ENCODE measurements around the gene USP36.
"Not testable (repeated sequence)": the region's sequence is repeated elsewhere in the genome, so short reads cannot be mapped to it uniquely, and the experiment has no call there.

USP36 gene

DNA sequence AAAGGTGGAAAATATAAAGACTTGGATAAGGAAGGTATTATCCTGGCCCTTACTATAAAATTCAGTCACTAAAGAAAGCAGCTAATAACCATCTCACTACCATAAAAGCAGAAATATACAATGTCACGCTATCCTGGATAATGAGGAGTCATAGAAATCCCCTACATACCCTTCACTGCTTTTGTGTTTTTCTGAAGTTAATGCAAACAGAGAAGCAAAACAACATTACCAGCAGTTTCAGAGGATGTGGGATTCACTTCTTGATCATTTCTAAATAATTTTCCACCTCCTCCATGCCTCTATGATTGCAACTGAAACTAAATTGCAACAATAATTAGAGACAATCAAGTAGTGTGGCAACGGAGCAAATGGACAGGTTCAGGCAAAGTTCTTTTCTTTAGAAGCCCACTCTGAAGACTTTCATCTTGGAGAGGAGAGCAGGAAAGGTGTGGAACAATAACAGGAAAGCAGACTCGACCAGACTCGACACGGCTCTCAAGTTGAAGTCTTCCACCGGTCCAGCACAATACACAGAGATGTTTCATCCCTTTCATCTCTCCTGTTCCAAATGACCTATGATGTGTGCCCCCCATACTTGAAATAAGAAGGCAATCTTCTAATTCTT is 68.7 kb downstream of the USP36 start:
- DNase-seq (ENCODE audit: low spot score): no peak
- FAIRE-seq: no peak

DNA sequence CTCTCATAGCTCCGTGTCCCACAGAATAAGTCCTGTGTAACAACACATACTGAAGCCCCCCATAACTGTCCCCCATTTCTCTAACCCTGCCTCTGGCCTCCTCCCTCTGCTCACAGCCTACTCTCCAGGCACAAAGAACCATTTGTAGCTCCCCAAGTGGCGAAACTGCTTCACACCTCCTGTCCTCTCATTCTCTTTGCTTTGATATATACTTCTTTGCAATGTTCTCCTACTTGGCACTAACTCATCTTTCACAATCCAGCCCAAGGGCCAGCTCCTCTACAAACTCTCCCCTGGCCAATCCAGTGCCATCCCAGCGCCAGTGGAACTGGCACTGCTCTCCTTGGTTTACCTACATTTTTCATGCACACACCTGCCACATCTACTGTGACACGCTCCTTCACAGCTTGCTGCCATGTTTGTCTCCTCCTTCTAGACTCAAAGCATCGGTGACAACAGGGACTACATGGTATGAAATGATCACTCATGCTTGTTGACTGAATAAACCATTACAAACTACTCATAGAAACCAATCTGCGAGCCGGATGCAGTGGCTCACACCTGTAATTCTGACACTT is 71.3 kb downstream of the USP36 start:
- DNase-seq (ENCODE audit: low spot score): no peak

DNA sequence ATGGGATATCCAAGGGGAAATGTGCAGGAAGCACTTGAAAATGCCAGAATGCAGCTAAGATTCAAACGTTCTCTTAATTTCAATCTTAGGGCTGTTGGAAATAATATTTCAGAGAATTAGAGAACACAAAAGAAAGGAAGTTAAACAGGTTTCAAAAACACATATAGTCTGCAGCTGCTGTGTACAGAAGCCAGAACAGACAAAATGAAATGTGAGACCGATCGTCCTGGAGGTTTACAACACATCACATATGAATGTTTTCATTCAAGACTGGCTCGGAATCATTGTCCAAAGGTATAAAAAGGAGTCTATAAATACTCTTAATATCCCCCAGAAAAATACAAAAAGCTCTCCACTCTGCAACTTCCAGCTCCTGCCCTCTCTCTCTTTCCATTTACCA is 72.8 kb downstream of the USP36 start:
- no peak for DNase-seq (ENCODE audit: low spot score)
- FAIRE-seq: no peak

More for the DNA sequence above, 71.3 kb downstream of the USP36 start:
- FAIRE-seq: no peak

DNA sequence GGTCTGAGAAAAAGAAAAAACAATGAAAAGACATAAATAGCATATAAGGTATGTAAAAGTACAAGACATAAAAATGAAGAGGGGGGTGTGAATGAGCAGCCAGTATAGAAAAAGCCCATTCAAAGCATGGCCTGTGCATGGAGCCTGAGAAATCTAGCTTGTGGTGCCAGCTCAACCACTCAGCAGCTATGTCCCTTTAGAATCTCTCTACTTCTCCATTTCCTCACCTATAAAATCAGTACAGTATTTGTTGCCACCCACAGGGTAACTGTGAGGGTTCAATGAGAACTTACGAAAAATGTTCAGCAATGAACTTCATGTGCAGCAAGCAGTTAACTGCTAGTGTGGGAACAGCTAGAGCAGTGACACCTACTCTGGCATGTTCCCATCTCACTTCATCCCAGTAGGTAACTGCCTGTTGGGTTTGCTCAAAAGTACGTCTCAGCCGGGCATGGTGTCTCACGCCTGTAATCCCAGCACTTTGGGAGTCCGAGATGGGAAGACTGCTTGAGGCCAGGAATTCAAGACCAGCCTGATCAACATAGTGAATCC is 73.8 kb downstream of the USP36 start:
- FAIRE-seq: no peak
- no peak for DNase-seq (ENCODE audit: low spot score)

DNA sequence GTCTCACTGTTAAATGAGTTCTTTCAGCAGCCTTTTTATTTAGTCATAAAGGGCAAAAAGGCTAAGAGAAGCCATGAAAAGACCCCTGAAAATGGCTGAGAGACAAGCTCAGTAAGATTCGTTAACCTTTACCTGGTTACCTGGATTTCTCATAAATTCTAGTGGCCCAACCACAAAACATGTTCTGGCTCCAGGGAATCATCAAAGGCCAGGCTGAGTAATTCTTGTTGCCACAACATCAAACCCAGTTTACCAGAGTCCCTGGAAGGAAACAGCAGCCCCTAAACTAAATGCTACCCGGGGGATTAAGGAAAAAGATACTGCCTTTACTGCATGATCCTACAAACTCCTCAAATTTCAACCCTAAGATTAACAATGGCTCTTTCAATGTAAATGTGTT is 74.4 kb downstream of the USP36 start:
- DNase-seq (ENCODE audit: low spot score) (no peak), FAIRE-seq (no peak)

DNA sequence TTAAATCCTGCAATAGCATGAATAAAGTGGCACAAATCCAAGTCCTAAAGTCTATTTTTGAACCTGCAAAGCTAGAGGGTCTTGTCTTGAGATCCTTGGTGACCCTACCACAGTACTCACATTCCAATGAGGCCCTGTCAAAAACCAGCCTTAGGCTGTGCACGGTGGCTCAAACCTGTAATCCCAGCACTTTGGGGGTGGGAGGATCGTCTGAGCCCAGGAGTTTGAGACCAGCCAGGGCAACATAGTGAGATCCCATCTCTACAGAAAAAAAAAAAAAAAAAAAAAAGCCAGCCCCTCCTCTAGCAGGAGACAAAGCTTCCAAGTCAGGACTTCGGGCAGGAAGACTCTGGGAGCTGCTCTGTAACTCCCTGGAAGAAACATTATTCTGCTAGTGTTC is 74.8 kb downstream of the USP36 start:
- FAIRE-seq (no peak), DNase-seq (ENCODE audit: low spot score) (no peak)

DNA sequence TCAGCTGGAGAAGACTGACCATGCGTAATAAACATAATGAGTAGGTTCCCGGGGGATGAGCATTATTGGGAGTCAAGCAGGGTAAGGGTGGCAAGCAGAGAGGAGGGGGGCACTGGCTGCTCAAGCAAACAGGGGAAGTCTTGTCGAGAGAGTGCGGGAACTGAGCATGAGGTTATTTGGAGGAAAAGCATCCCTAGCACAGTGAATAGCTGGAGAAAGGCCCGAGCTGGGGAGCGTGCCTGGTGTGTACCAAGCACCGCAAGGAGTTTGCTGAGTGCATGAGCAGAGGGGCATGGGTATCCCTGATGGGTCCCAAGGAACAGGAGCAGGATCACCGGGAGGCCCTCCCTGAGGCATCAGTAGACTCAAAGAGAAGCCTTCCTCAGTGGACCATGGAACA is 75.7 kb downstream of the USP36 start:
- no peak for DNase-seq (ENCODE audit: low spot score)
- no peak for FAIRE-seq

DNA sequence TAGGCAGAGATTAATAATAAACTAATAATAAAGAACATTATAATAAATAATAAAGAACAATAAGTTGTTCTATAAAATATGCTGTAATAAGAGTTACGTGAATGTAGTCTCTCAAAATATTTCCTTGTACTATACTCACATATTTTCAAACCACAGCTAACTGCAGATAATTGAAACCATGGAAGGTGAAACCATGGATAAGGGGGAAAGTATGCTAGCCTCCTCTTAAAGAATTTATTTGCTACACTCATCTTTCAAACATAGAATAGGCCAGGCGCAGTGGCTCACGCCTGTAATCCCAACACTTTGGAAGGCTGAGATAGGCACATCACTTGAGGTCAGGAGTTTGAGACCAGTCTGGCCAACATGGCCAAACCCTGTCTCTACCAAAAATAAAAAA is 77.1 kb downstream of the USP36 start:
- DNase-seq (ENCODE audit: low spot score) (no peak), FAIRE-seq (no peak)

DNA sequence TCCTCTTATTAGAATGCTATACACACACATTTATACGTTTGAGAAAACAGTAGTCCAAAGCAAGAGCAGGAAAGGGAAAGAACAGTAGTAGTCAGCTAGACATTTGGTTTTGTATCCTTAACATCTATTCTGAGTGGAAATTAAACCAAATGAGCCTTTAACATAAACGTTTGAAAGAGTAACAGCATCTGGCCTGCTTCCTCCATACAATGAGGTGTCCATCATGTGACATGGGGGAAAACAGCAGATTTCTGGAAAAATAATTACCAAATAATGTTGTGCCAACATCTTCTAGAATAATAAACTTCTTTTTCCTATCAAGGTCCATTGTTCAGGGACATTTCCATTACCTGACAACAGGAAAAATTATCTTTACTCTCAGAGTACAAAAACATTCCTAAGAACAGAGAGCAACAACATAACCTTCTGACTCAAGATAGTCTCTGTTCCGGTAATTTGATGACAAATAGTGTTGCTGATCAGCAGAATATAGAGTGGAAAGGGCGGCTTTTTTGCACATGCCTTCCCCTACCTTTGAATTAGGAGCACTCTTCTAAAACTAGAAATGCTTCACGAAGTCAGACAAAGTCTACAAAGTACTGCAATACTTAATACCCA is 78.7 kb downstream of the USP36 start:
- no peak for DNase-seq (ENCODE audit: low spot score)
- FAIRE-seq: no peak

DNA sequence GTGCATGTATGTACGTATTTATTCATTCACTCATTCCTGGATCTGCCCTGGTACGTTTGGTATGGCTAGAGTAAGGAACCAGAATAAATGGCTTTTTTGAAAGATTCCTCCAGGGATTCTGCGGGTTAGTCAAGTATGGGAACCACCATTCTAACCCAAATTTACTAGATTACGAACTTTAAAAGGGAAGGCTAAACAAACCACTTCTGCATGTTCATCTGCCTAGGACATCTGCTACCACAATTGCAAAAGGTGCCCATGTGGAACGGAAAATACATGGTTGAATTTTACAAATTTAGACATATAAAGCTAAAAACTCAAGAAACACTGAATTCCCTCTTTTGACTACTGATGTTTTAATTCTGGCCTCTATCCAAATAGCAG is 80.7 kb downstream of the USP36 start:
- DNase-seq (ENCODE audit: low spot score): no peak
- no peak for FAIRE-seq

DNA sequence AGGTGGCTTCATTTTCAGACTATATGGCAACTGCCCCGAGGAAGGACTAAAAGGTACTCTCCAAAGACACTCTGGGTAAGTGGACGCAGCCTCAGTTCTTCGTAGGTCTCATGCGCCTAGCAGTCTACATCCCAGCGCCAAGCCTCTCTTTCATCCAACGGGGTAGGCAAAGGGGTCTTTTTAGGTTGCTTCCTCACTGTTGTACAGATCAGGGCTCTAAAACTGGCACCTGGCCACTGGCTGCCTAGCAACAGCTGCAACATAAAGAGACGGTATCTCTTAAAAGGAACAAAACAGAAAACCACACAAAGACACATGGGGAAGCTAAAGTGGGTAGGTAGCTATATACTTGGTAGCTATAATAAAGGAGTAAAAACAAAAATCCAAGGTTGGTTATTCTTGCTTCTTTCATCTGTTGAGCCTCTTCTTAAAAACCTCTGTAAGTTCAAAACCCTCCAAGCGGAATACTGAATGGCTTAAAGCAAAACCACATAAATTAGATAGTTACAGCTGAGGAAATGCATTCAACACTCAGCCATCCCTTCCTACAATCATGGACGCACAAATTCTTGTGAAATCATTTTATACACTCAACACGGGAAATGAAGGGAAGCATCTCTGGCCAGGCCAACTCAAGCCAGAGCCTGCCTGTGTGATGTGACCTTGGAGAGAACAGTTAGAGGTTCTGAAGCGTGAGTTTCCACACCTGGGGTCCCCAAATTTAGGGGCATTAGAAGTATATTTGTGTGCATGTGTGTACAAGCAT is 81.2 kb downstream of the USP36 start:
- FAIRE-seq: no peak
- DNase-seq (ENCODE audit: low spot score): no peak

DNA sequence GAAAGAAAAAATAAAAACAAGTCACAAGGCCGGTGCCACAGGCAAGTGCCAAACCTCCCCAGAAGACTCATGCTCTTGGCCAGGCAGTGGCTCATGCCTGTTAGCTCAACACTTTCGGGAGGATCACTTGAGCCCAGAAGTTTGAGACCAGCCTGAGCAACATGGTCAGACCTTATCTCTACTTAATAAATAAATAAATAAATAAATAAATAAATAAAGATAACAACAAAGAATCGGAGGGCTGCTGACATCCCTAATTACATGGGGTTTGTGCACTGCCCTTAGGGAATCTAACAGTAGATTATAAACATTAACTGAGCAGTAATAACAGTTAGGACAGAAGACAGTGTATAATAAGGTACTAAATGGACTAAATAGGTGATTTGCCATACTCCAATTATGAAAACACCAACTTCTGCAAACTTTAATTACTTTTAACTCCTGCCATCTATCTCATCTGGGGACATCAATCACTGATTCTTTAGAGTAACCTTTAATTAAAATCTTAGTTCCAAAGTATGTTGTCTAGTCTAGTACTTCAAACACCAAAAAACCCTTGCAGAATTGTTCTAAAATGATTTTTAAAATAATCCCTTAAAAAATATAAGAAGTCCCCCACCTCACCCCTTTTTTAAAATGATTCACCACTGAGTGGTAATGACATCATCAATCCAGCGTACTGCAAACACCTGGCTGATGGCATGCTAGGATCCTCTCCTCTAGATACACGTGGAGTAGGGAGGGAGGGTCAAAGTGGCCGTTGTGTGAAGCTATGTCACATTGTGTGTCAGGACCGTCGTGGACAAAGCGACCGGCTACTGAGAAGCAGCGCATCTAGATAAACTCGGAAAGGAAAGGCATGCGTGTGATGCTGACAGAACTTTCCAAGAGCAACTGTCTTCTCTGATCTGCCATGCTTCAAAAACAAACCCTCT is 87.0 kb downstream of the USP36 start:
- FAIRE-seq (no peak), DNase-seq (ENCODE audit: low spot score) (no peak)

DNA sequence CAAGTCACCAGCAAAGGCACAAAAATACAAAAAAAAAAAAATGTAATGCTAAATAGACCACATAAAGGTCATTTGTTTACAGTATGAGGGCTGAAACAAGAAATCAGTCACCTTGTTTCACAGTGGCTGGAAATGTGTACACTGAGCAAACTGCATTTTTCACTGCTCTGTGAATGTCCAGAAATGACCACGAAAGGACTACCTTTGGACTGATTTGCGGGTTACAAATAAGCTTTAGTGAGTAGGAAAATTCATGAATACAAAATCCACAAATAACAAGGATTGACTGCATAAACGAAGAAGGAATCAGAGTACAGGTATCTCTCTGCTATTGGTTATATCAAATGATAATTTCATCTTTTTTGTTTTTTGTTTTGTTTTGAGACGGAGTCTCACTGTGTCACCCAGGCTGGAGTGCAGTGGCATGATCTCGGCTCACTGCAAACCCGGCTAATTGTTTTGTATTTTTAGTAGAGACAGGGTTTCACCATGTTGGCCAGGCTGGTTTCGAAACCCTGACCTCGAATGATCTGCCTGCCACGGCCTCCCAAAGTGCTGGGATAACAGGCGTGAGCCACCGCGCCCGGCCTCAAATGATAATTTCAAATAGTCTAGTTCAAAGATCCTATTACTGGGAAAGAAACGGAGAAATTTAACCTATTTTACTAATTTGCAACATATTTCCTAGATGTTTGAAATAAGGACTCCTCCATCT is 89.0 kb downstream of the USP36 start:
- no peak for DNase-seq (ENCODE audit: low spot score)
- no peak for FAIRE-seq

DNA sequence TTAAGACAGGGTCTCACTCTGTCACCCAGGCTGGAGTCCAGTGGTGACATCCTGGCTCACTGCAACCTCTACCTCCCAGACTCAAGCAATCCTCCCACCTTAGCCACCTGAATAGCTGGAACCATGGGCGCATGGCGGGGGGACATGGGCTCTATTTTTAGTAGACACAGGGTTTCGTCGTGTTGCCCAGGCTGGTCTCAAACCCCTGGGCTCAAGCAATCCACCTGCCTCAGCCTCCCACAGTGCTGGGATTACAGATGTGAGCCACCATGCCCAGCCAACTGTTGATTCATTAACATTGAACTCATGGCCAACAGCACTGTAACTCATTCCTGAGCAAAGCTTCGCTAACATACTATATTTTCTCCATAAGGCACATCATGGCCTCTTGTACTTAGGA is 89.6 kb downstream of the USP36 start:
- not testable (repeated sequence) for FAIRE-seq; DNase-seq (ENCODE audit: low spot score)

DNA sequence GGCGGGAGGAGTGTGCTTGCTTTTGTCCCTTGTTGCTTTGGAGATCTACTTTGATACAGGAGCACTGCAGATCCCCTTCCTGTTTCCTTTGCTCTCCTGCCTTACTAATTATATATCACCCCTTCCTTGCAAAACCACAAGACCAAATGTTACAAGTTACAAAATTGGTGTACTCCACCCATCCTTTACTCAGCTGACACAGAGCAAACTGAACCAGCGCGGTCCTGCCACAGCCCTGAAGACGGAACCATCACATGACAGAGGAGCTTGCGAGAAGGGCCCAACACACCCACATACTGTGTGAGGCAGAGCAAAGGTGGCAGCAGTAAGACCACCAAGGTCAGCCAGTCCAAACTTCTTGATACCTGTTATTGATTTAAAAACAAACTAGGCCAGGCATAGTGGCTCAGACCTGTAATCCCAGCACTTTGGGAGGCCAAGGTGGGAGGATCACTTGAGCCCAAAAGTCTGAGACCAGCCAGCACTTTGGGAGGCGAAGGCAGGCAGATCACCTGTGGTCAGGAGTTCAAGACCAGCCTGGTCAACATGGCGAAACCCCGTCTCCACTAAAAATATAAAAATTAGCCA is 91.8 kb downstream of the USP36 start:
- DNase-seq (ENCODE audit: low spot score) (no peak), FAIRE-seq (no peak)

DNA sequence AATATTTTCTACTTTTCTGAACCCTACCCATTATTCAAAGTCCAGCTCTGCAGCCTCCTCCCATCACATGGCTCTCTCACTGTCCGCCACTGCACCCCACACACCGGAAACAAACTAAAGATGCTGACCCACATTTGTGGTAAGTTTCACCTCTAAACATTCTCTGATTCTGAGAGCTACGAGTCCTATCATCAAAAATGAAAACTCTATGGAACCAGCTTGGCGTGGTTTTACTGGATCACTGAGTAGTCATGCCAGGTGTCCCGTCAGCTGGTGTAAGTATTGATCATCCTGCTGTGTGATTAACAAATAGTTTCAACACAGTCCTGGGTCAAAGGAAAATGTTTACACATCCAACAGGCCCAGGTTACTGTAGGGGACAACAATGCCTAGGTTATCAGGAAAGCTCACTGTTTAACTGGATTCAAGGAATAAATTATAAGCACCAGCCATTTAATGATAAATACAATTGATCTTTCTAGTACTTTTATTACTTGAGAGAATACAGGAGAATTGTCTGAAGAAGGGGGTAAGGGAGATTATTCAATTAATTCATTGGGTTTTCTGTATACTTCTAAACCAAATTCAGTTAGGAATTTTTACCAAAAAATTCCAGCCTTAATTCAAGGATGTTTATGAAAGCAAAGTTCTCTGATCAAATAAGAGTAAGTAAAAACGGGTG is 92.4 kb downstream of the USP36 start:
- no peak for FAIRE-seq

DNA sequence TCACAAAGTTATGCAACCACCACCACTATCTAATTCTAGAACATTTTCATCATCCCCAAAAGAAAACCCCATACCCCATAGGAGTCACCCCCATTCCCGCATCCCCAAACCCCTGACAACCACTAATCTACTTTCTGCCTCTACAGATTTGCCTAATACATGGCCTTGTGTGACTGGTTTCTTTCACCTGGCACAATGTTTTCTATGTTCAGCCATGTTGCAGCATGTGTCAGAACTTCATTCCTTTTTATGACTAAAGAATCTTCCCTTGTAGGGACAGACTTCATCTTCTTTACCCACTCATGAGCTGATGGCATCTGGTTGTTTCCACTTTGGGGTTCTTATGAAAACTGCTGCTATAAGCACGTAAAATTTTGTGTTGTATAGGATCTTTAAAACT is 93.1 kb downstream of the USP36 start:
- FAIRE-seq (no peak), DNase-seq (ENCODE audit: low spot score) (no peak)

More for the DNA sequence above, 92.4 kb downstream of the USP36 start:
- no peak for DNase-seq (ENCODE audit: low spot score)

DNA sequence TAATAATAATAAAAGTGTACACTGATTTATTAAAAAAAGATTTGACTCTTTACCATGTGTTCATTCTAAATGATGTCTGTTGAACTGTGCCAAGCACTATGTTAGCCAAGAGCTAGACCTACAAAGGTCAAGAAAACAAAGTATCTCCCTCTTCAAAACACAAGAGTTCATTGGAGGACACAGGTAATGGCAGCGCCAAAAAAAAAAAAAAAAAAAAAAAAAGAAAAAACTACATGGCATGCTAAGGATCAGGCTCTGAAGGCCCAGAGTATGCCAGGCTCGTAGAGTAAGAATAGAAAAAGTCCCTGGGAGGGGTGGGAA is 93.7 kb downstream of the USP36 start:
- no peak for FAIRE-seq
- DNase-seq (ENCODE audit: low spot score): no peak

DNA sequence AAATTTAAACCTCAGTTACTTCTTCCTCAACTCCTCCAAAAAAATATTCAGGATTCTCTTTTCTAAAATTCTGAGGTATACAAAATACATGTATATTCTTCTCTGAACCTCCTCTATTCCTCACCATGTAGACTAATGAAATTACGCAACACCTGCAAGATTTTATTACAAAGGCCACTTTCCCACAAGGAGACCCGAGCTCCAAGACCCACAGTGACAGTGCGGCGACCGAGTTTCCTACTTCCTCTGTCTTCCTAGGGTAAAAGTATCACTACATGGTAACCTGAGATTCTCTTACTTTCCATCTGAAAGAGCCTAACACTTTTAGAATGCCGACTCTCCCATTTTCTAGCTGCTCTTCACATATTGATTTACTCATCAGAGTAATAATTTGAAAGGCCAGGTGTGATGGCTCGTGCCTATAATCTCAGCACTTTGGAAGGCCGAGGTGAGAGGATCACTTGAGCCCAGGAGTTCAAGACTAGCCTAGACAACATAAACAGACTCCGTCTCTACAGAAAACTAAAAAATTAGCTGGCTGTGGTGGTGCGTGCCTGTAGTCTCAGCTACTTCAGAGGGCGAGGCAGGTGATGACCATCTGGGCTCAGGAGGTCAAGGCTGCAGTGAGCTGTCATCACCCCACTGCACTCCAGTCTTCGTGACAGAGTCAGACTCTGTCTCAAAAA is 94.2 kb downstream of the USP36 start:
- DNase-seq (ENCODE audit: low spot score) (no peak), FAIRE-seq (no peak)
